GM06990 (cell line): ENCODE measurements around the gene IKZF2.

Experiments
- DNase-seq: peaks from one replicate; pipeline ENCODE4 v3.0.0-alpha.2; 2011; ENCODE audit not compliant: insufficient read length; ENCODE audit errors: extremely low read depth
- H3K27me3 ChIP-seq: replicated peaks from 2 replicates; pipeline ENCODE4 v1.6.0; 2011; ENCODE audit warnings: low read length; ENCODE audit not compliant: control insufficient read depth, insufficient read depth
- H3K36me3 ChIP-seq: 2 replicates; pipeline ENCODE4 v1.5.1; 2011; ENCODE audit warnings: low read length; ENCODE audit not compliant: control insufficient read depth, insufficient read depth
- H3K4me3 ChIP-seq: replicated peaks from 2 replicates; pipeline ENCODE4 v1.5.1; 2011; ENCODE audit warnings: low read depth, mild to moderate bottlenecking, control low read depth, low read length
- TF ChIP-seq, protein P1 (sequence below): IDR thresholded peaks from 2 replicates; pipeline ENCODE4 v1.5.1; 2011; ENCODE audit warnings: low read length, control low read depth, mild to moderate bottlenecking, inconsistent platforms; ENCODE audit not compliant: insufficient read depth, poor library complexity, severe bottlenecking

The IKZF2 gene

DNA sequence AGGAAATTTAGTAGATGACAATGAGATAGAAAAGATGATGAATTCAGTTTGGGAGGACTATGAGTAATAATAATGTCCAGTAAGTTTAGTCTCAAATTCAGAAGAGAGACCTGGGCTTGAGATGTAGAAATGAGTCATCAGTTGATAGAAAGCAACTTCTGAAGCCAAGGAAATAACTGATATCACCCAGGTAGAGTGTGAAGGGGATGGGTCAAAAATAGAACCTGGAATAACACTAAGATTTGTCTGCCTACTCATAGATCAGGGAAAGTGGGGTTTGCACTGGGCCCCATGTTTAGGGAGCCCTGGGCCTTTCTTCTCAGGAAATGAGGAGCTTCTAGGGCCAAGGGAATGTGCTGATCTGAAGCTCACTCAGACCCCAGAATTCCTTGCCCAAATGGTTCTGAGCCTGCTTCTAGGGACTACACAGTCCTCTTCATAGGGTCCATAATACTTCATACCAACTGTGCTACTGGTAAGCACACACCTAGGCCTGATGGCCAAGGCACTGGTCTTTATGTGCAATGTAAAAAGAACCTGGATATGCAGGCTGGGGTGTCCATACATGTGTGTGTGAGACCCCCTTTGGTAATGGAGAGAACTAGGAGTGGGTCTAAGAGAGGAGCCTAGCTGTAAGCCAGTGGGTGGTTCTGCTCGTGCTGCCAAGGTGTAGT is 141.2 kb downstream of the IKZF2 start:
- no peak for DNase-seq
- TF ChIP-seq, protein P1, sequence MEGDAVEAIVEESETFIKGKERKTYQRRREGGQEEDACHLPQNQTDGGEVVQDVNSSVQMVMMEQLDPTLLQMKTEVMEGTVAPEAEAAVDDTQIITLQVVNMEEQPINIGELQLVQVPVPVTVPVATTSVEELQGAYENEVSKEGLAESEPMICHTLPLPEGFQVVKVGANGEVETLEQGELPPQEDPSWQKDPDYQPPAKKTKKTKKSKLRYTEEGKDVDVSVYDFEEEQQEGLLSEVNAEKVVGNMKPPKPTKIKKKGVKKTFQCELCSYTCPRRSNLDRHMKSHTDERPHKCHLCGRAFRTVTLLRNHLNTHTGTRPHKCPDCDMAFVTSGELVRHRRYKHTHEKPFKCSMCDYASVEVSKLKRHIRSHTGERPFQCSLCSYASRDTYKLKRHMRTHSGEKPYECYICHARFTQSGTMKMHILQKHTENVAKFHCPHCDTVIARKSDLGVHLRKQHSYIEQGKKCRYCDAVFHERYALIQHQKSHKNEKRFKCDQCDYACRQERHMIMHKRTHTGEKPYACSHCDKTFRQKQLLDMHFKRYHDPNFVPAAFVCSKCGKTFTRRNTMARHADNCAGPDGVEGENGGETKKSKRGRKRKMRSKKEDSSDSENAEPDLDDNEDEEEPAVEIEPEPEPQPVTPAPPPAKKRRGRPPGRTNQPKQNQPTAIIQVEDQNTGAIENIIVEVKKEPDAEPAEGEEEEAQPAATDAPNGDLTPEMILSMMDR = no peak
- Histone ChIP-seq H3K36me3 (peaks cover 19% of the 10 kb centered on the region), H3K27me3 (no peaks in the 10 kb centered on the region), H3K4me3 (no peak overlapping the region)

DNA sequence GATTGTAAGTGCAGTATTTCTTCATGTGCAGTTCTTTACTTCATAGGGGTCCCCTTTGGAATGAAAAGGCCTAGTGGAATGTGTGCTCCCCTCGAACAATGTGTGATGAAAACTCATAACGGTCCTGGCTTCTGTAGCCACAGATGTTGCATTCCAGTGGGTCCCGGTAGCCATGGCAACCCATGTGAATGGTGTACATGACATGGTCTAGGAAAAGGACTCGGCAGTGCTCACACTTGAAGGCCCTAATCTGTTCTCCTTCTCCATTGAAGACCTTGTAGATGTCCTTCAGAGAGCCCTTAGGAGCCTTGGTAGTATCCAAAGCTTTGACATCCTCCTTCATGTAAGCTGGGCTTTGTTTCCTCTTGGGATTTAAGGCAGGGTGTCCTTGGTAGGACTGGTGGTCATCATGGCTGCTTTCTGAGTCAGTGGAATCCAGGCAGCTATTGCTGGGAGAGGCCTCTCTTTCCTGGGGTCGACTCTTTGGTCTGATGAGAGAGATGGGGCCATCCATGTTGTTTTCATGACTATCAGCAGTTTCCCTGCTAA is 144.0 kb downstream of the IKZF2 start:
- H3K36me3 ChIP-seq = peaks cover 18% of the 10 kb centered on the region
- no peak overlapping the region for H3K4me3 ChIP-seq
- DNase-seq = no peak
- TF ChIP-seq, protein P1 = no peak
- no peaks in the 10 kb centered on the region for H3K27me3 ChIP-seq

DNA sequence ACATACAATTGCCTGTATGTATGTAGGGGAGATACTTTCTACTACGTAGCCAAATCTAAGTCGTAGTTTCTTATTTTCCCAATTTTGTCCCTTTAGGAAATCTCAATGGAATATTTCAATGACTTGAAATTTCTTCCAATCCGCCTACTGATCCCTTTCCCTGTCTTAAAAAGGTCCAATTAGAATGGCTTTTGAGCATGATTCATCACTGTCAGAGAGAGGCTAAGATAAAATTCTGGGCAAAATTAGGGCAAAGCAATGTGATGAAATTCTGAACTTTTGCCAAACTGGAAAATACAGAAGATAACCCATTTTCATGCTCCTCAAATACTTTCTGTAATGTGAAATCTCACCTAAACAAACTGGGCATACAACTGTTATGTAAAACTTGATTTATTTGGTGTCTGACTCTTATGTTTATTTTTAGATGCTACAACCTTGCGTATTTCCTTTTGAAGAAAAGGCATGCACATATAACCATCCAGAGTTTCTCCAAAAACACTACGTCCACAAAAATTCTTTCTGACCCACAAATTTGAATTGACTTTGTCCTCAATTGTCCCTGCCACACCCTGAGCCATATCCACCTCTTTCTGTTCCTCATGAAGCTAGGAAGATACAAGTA is 147.1 kb downstream of the IKZF2 start:
- H3K36me3 ChIP-seq = peaks cover 13% of the 10 kb centered on the region

DNA sequence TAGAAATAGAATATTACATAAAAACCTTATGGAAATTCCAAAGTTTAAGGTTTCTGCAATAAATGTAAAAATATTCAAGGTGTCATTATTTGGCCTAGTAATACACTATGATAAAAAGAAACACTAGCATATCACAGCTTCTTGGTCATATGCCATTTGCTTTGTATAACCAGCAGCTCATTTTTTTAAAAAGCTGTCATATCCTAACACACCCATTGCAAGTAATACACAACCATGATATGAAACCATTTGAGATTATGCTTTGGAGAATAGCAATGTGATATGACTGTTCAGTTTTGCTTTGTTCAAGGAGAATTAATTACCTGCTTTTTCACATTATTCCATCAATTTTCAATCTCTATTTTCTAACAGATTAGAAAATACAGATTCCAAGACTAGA is 149.0 kb downstream of the IKZF2 start:
- TF ChIP-seq, protein P1 = no peak
- H3K4me3 ChIP-seq = no peak overlapping the region
- no peak for DNase-seq
- H3K27me3 ChIP-seq = no peaks in the 10 kb centered on the region
- H3K36me3 ChIP-seq = peaks cover 7% of the 10 kb centered on the region

More for the DNA sequence above, 147.1 kb downstream of the IKZF2 start:
- H3K4me3 ChIP-seq = no peak overlapping the region
- H3K27me3 ChIP-seq = no peaks in the 10 kb centered on the region
- DNase-seq = no peak
- TF ChIP-seq, protein P1 = no peak

DNA sequence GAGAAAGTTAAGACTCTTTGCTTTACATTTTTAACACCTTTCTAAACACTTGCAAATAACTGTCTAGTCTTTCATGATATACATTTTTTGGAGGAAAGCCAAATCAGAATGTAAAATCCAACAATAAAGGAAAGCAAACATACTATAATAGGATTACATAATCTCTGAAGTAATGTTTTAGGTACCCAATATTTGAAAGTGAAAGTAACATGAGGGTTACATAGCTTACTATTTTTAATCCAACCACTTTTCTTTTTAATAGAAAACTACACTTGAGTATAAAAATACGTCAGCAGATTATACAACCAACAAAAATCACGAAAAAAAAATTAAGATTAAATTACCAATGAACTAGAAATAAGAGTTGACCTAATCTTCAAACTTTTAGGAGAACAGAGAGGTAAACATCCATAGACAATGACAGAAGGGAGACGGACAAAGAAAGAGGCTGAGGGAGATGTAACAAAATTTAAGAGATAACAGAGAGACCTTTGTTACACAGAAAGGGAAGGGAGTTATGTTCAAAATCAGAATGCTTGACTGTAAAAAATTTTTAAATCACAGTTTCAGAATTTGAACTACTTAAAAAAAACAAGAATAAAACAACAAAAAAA is 150.0 kb downstream of the IKZF2 start:
- Histone ChIP-seq H3K27me3 (no peaks in the 10 kb centered on the region), H3K4me3 (no peak overlapping the region), H3K36me3 (peaks cover 4% of the 10 kb centered on the region)
- no peak for DNase-seq
- TF ChIP-seq, protein P1 = no peak
